HUES48 (cell line): ENCODE measurements around the gene KCNQ2.

Source experiments
- H3K27ac ChIP-seq: one replicate; pipeline ENCODE4 v1.7.0; 2013; ENCODE audit warnings: low read depth, low read length, inconsistent platforms
- H3K27me3 ChIP-seq: 2 replicates; pipeline ENCODE4 v1.6.1; 2013; ENCODE audit warnings: mild to moderate bottlenecking, low read length; ENCODE audit not compliant: control insufficient read depth, insufficient read depth
- H3K36me3 ChIP-seq: 2 replicates; pipeline ENCODE4 v1.6.1; 2013; ENCODE audit warnings: low read length; ENCODE audit not compliant: control insufficient read depth, insufficient read depth
- H3K4me1 ChIP-seq: 2 replicates; pipeline ENCODE4 v1.6.1; 2013; ENCODE audit warnings: mild to moderate bottlenecking, low read length; ENCODE audit not compliant: control insufficient read depth, insufficient read depth
- H3K4me3 ChIP-seq: 2 replicates; pipeline ENCODE4 v1.5.1; 2013; ENCODE audit warnings: mild to moderate bottlenecking, low read depth, low read length
- H3K9ac ChIP-seq: 2 replicates; pipeline ENCODE4 v1.6.1; 2013; ENCODE audit warnings: mild to moderate bottlenecking, low read depth, low read length, moderate library complexity
- H3K9me3 ChIP-seq: 2 replicates; pipeline ENCODE4 v1.6.1; 2013; ENCODE audit warnings: low read length; ENCODE audit not compliant: control insufficient read depth, insufficient read depth

Gene KCNQ2

GRCh38 chr20:63441136-63442099 lies 31.0 kb downstream of the KCNQ2 start:
- H3K9ac ChIP-seq, result no peak overlapping the region
- H3K27me3 ChIP-seq, result no peaks in the 10 kb centered on the region
- H3K4me1 ChIP-seq, result no peaks in the 10 kb centered on the region
- H3K4me3 ChIP-seq, result no peak overlapping the region
- no peak overlapping the region for H3K27ac ChIP-seq
- no peaks in the 10 kb centered on the region for H3K9me3 ChIP-seq
- H3K36me3 ChIP-seq, result peaks cover 4% of the 10 kb centered on the region

DNA sequence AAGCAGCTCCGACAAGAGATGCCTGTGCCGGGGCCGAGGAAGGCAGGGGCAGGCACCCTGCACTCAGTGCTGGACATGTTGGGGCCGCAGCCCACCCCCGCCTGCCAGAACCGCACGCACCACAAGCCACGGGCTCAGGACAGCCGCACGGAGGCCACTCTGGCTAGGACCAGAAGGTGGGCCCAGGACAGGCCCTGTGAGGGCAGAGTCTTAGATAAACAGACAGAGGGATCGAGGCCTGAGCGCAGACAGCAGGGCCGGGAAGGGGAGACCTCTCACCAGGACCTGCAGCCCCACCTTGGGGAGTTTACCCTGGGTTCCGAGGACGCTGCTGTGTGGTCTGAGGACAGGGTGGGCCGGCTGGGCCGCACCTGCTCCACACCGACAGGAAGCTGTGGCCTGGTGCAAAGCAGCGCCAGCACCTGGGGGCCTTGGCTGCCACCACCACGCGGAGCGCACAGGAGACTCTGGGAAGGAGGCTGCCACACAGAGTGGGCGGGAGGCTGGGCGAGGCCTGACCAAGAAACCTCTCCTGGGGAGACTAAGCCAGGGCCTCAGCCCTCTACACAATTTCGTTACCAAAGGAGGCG lies 32.0 kb downstream of the KCNQ2 start:
- Histone ChIP-seq H3K4me1 (no peaks in the 10 kb centered on the region), H3K27ac (no peak overlapping the region)

GRCh38 chr20:63439866-63440265 lies 32.6 kb downstream of the KCNQ2 start:
- Histone ChIP-seq H3K4me3 (no peak overlapping the region), H3K9ac (no peak overlapping the region), H3K4me1 (no peaks in the 10 kb centered on the region), H3K9me3 (no peaks in the 10 kb centered on the region), H3K27ac (no peak overlapping the region), H3K36me3 (peaks cover 4% of the 10 kb centered on the region), H3K27me3 (no peaks in the 10 kb centered on the region)

More for the DNA sequence above, 32.0 kb downstream of the KCNQ2 start:
- Histone ChIP-seq H3K27me3 (no peaks in the 10 kb centered on the region), H3K9me3 (no peaks in the 10 kb centered on the region), H3K36me3 (peaks cover 4% of the 10 kb centered on the region), H3K9ac (no peak overlapping the region), H3K4me3 (no peak overlapping the region)

- Histone ChIP-seq H3K4me1 (peaks cover 7% of the 10 kb centered on the region), H3K4me3 (no peak overlapping the region), H3K36me3 (peaks cover 4% of the 10 kb centered on the region), H3K27me3 (no peaks in the 10 kb centered on the region), H3K27ac (no peak overlapping the region), H3K9me3 (no peaks in the 10 kb centered on the region), H3K9ac (no peak overlapping the region)
Measured at GRCh38 chr20:63438121-63438520, 34.3 kb downstream of the KCNQ2 start.

GRCh38 chr20:63435552-63435951 lies 36.9 kb downstream of the KCNQ2 start:
- H3K9ac ChIP-seq, result no peak overlapping the region
- H3K36me3 ChIP-seq, result peaks cover 4% of the 10 kb centered on the region
- H3K4me1 ChIP-seq, result peaks cover 11% of the 10 kb centered on the region
- no peaks in the 10 kb centered on the region for H3K9me3 ChIP-seq
- H3K27me3 ChIP-seq, result no peaks in the 10 kb centered on the region
- no peak overlapping the region for H3K27ac ChIP-seq
- H3K4me3 ChIP-seq, result no peak overlapping the region

- H3K4me1 ChIP-seq, result peaks cover 11% of the 10 kb centered on the region
- H3K9ac ChIP-seq, result no peak overlapping the region
- no peaks in the 10 kb centered on the region for H3K27me3 ChIP-seq
Measured at GRCh38 chr20:63434599-63435378, 37.7 kb downstream of the KCNQ2 start.

DNA sequence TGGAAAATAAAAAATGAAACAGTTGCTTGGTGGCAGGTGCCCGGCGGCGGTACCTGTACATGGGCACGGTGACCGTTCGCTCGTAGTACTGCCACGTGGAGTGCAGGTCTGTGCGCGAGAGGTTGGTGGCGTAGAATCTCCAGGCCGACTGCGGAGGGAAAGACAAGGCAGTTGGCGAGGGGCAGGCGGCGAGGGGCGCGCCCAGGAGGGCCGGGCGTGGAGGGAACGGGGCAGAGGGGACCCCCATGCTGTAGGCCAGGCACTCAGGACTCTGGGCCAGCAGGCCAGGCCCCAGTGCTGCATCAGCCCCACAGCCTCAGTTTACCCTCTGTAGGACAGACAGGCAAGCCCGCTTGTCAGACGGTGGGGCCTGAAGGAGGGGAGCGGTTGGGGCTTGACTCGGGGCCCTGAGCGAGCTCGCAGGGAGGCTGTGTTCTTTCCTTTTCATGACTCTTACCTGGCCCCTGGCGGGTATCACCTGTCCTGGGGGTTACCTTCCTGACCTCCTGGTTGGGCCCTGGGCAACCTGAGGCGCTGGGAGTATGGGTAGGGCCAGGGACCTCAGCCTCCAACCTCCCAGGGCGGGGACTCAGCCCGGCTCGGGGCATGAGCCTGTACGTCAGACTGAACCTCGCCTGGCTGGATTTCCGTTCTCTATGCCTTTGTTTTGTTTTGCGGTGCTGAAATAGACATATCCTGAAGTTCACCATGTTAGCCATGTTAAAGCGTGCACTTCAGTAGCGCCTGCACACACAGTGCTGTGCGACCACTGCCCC lies 38.5 kb downstream of the KCNQ2 start:
- Histone ChIP-seq H3K27ac (no peak overlapping the region), H3K36me3 (peaks cover 4% of the 10 kb centered on the region), H3K9ac (no peak overlapping the region), H3K27me3 (no peaks in the 10 kb centered on the region), H3K4me1 (peaks cover 11% of the 10 kb centered on the region), H3K4me3 (no peak overlapping the region), H3K9me3 (no peaks in the 10 kb centered on the region)

More at GRCh38 chr20:63434599-63435378, 37.7 kb downstream of the KCNQ2 start:
- peaks cover 4% of the 10 kb centered on the region for H3K36me3 ChIP-seq
- no peaks in the 10 kb centered on the region for H3K9me3 ChIP-seq
- H3K27ac ChIP-seq, result no peak overlapping the region
- no peak overlapping the region for H3K4me3 ChIP-seq

GRCh38 chr20:63433351-63433750 lies 39.1 kb downstream of the KCNQ2 start:
- Histone ChIP-seq H3K4me1 (peaks cover 11% of the 10 kb centered on the region), H3K27ac (peak overlapping the region; percentile 40), H3K36me3 (peaks cover 4% of the 10 kb centered on the region), H3K9me3 (no peaks in the 10 kb centered on the region), H3K4me3 (no peak overlapping the region), H3K27me3 (no peaks in the 10 kb centered on the region), H3K9ac (no peak overlapping the region)

GRCh38 chr20:63432577-63433325 lies 39.7 kb downstream of the KCNQ2 start:
- Histone ChIP-seq H3K36me3 (peaks cover 4% of the 10 kb centered on the region), H3K4me3 (no peak overlapping the region), H3K9ac (no peak overlapping the region), H3K27me3 (no peaks in the 10 kb centered on the region), H3K27ac (peak overlapping the region; percentile 40), H3K9me3 (no peaks in the 10 kb centered on the region), H3K4me1 (peaks cover 11% of the 10 kb centered on the region)

- H3K27ac ChIP-seq, result no peak overlapping the region
- no peaks in the 10 kb centered on the region for H3K36me3 ChIP-seq
- no peak overlapping the region for H3K4me3 ChIP-seq
- H3K9ac ChIP-seq, result no peak overlapping the region
- no peaks in the 10 kb centered on the region for H3K9me3 ChIP-seq
- H3K27me3 ChIP-seq, result no peaks in the 10 kb centered on the region
- H3K4me1 ChIP-seq, result peaks cover 11% of the 10 kb centered on the region
Measured at GRCh38 chr20:63431944-63432343, 40.5 kb downstream of the KCNQ2 start.
